KOPT-K1 (cell line): ENCODE measurements around the gene HSPB8.
"Not testable (repeated sequence)": the region's sequence is repeated elsewhere in the genome, so short reads cannot be mapped to it uniquely, and the experiment has no call there.

ENCODE experiments used
- H3K27ac ChIP-seq: fragments of 200-600 bp; sonication (generic); 2 replicates; pipeline ENCODE4 v1.5.1; 2016; ENCODE audit warnings: antibody characterized with exemption, mild to moderate bottlenecking, low read depth, low read length; ENCODE audit not compliant: poor library complexity, severe bottlenecking
- H3K36me3 ChIP-seq: fragments of 200-600 bp; sonication (generic); 2 replicates; pipeline ENCODE4 v1.5.1; 2017; ENCODE audit warnings: antibody characterized with exemption, mild to moderate bottlenecking, low read length, moderate library complexity; ENCODE audit not compliant: insufficient read depth
- H3K9me3 ChIP-seq: fragments of 200-600 bp; sonication (generic); 2 replicates; pipeline ENCODE4 v1.5.1; 2017; ENCODE audit warnings: antibody characterized with exemption, low read length, mild to moderate bottlenecking; ENCODE audit not compliant: insufficient read depth, poor library complexity, severe bottlenecking

Gene HSPB8

GRCh38 chr12:119208626-119209061, 29.9 kb downstream of the HSPB8 start:
- Histone ChIP-seq H3K27ac (no peak overlapping the region), H3K9me3 (no peaks in the 10 kb centered on the region), H3K36me3 (no peaks in the 10 kb centered on the region)

GRCh38 chr12:119211884-119212283, 33.2 kb downstream of the HSPB8 start:
- no peaks in the 10 kb centered on the region for H3K9me3 ChIP-seq
- H3K36me3 ChIP-seq: no peaks in the 10 kb centered on the region
- H3K27ac ChIP-seq: no peak overlapping the region

- H3K36me3 ChIP-seq: no peaks in the 10 kb centered on the region
- no peak overlapping the region for H3K27ac ChIP-seq
- no peaks in the 10 kb centered on the region for H3K9me3 ChIP-seq
These were observed 37.4 kb downstream of the HSPB8 start for GRCh38 chr12:119216084-119216483.

- not testable (repeated sequence) for H3K27ac ChIP-seq, H3K9me3 ChIP-seq, H3K36me3 ChIP-seq
These were observed 40.1 kb downstream of the HSPB8 start for GRCh38 chr12:119218875-119219274.

DNA sequence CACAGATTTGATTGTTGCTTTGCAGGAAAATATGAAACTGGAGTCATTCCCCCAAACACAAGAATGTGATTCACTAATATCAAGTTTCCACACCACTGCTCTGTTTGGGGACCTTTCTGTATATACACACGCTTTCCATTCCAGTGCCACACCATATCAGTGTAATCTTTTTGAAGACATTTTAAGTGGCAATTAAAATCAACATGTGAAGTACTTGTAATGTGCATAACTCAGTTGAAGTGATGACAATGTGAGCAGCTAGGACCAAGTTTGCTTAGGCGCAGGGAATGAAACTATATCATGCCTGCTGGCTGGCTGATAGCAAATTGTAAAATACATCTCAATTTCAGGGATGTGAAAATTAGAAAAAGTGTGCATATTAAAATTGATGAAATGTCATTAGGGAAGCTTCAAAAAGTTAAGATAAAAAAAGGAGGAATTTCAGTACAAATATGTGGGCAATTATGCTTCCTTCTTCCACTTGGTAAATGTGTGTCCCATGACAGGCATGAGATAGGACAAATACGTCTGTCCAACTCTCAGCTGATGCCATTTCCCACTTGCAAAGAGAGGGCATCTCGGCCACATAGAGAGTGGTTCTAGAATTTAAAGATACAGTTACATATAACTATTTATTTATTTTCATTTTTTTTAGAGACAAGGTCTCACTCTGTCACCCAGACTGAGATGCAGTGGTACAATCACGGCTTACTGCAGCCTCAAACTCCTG, 43.7 kb downstream of the HSPB8 start:
- Histone ChIP-seq H3K27ac (no peak overlapping the region), H3K36me3 (no peaks in the 10 kb centered on the region)

GRCh38 chr12:119225454-119225853, 46.7 kb downstream of the HSPB8 start:
- Histone ChIP-seq H3K36me3 (no peaks in the 10 kb centered on the region), H3K9me3 (no peaks in the 10 kb centered on the region), H3K27ac (no peak overlapping the region)

More for the DNA sequence above, 43.7 kb downstream of the HSPB8 start:
- no peaks in the 10 kb centered on the region for H3K9me3 ChIP-seq

DNA sequence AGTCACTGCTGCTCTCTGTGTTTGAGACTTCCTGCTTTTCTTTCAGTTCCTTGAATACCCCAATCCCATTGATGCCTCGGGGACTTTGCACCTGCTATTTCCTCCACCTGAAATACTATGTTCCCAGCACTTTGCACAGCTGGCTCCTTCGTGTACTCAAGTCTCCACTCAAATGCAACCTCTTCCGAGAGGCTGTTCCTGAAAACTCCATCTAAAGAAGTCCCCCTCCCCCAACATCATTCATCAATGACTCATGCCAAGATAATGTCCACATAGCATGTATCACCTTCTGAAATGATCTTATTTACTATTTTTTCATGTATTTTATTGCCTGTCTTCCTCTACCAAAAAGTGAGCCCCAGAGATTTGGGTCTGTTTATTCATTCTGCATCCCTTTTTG, 48.6 kb downstream of the HSPB8 start:
- Histone ChIP-seq H3K36me3 (no peaks in the 10 kb centered on the region), H3K27ac (no peak overlapping the region), H3K9me3 (no peaks in the 10 kb centered on the region)

DNA sequence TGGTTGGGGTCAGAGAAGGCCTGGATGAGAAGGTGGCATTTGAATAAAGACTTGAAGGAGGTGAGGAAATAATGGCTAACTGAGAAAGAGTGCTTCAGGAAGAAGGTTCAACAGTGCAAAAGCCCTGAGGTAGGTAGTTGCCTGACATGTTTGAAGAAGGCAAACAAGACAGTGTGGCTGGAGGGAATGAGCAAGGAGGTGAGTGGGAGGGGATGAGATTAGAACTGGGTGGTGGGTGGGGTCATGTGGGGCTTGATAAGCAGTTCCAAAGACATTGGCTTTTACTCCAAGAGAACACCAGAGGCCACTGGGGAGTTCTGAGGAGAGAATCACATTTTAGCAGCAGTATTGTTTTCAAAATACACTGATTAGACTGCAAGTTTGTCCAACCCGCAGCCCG, 50.5 kb downstream of the HSPB8 start:
- no peaks in the 10 kb centered on the region for H3K9me3 ChIP-seq
- H3K36me3 ChIP-seq: no peaks in the 10 kb centered on the region
- H3K27ac ChIP-seq: no peak overlapping the region

GRCh38 chr12:119229837-119230236, 51.1 kb downstream of the HSPB8 start:
- H3K27ac ChIP-seq: no peak overlapping the region
- no peaks in the 10 kb centered on the region for H3K36me3 ChIP-seq
- H3K9me3 ChIP-seq: no peaks in the 10 kb centered on the region

DNA sequence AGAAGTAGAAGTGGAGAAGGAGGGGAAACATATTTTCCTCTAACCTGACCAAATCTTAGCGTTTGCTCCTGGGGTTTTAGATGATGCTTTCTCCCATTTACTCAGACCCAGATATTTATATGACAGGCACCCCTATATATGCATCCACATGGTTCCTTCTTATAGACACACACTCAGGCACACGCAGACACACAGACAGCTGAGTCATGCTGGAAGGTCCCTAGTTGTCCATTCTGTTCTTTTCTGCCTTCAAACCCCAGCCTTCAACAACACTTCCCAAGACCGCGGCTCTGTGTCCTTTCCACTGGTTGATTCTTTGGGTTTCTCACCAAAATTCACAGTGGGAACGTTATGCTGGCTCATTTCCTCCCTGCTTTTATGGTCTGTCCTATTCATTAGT, 52.1 kb downstream of the HSPB8 start:
- H3K27ac ChIP-seq: no peak overlapping the region
- no peaks in the 10 kb centered on the region for H3K36me3 ChIP-seq
- no peaks in the 10 kb centered on the region for H3K9me3 ChIP-seq

DNA sequence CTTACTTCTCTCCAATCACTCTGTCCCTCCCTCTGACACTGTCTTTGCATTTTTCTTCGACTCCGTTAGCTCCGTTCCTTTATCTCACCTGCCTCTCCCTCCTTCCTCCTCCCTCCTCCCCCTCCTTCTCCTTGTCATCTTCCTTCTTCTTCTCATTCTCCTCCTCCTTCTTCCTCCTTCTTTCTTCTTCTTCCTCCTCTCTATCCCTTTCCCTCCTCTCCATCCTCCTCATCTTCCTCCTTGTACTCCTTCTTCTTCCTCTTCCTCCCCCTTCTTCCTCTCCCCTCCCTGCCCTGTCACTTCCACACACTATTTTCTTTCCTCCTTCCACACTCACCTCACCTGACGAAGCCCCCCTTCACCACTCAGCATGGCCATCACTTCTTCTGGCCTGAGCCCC, 53.0 kb downstream of the HSPB8 start:
- H3K9me3 ChIP-seq: no peaks in the 10 kb centered on the region
- no peak overlapping the region for H3K27ac ChIP-seq
- no peaks in the 10 kb centered on the region for H3K36me3 ChIP-seq

DNA sequence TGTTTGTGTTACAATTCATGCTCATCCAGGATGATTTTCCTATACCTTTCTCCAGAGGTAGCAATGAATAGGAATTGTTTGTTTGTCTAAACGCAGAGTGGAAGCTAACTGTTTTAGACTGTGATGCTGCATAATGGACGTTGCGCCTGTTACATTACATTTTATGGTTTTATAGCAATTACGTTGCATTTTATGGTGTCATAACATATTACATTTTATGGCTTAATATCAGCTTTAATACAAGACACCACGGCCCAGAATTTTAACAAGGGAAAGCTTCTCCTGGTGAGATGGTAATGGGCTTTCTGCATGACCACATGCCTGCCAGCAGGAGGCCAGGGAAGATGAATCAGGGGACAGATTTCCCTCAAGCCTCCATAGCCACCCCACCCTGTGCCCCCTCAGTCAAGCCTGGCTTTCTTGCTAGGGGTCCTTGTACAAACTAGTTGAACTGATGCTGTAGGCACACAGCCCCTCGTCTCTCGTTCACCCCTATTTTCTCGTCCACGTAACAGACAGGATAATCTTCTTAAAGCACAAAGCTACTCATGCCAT, 56.5 kb downstream of the HSPB8 start:
- H3K9me3 ChIP-seq: no peaks in the 10 kb centered on the region
- no peak overlapping the region for H3K27ac ChIP-seq
- H3K36me3 ChIP-seq: no peaks in the 10 kb centered on the region

- Histone ChIP-seq H3K36me3 (no peaks in the 10 kb centered on the region), H3K27ac (no peak overlapping the region), H3K9me3 (no peaks in the 10 kb centered on the region)
These were observed 57.6 kb downstream of the HSPB8 start for GRCh38 chr12:119236372-119236771.

- Histone ChIP-seq H3K9me3 (no peaks in the 10 kb centered on the region), H3K27ac (no peak overlapping the region), H3K36me3 (no peaks in the 10 kb centered on the region)
These were observed 60.3 kb downstream of the HSPB8 start for GRCh38 chr12:119239040-119239439.

DNA sequence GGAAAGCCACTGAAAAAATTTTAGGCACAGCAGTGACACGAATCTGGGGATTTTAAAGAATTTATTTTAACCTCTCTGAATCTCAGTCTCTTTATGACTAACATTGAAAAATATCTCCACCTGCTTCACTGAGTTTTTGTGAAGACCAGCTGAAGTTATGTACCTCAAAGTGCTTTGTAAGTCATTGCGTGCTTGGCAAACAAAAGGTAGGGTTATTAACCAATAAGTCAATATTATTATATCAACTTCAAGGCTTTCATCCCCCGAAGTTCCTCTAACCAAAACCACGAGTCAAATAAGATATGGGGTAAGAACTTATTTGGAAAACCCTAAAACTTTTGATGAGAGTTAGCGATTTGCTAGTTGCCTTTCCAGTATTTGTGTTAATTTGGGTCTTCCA, 62.3 kb downstream of the HSPB8 start:
- no peaks in the 10 kb centered on the region for H3K36me3 ChIP-seq
- no peaks in the 10 kb centered on the region for H3K9me3 ChIP-seq
- no peak overlapping the region for H3K27ac ChIP-seq

- H3K27ac ChIP-seq: no peak overlapping the region
- no peaks in the 10 kb centered on the region for H3K36me3 ChIP-seq
- no peaks in the 10 kb centered on the region for H3K9me3 ChIP-seq
These were observed 62.9 kb downstream of the HSPB8 start for GRCh38 chr12:119241580-119242169.
